Stomach (tissue), 4 donors: ENCODE measurements around the gene MCTP1.

Experiments
- CTCF ChIP-seq, 7 experiments: fragments of 450-650 bp in 4 of 7; fragments of 200-600 bp in 3 of 7; sonication (generic) in 3 of 7; IDR thresholded peaks; one replicate each; pipeline ENCODE4 v1.5.1; 2016 to 2019; ENCODE audit warnings: antibody characterized with exemption in 7 of 7, control low read depth in 2 of 7, mild to moderate bottlenecking in 1 of 7
- EP300 ChIP-seq: sonication (generic); formaldehyde crosslinking; IDR thresholded peaks from one replicate; pipeline ENCODE4 v1.6.1; 2017; ENCODE audit warnings: antibody characterized with exemption
- POLR2AphosphoS5 ChIP-seq, 3 donors: sonication (generic); formaldehyde crosslinking; IDR thresholded peaks; one replicate each; pipeline ENCODE4 v1.6.1; 2016; ENCODE audit warnings: antibody characterized with exemption in 3 of 3

GRCh38 chr5:95229646-95230045 is 55.2 kb downstream of the MCTP1 start:
- TF ChIP-seq CTCF (IDR thresholded peaks at IDR 0.05) (no peak), EP300 (no peak), POLR2AphosphoS5 (IDR thresholded peaks at IDR 0.05) (no peak)
